HG03457 (cell line): Measurements from ENCODE around the gene RNF121.
A peak's percentile ranks its signal among the peaks of the same experiment; 100 is the strongest.

Source experiments
- ATAC-seq: cut with Tn5 transposase; IDR thresholded peaks from one replicate; pipeline ENCODE4 v1.9.1; 2021; ENCODE audit warnings: moderate number of reproducible peaks; ENCODE audit not compliant: unreplicated experiment

RNF121 gene

GRCh38 chr11:71934213-71934612 is 5.4 kb downstream of the RNF121 start:
- ATAC-seq = no peak

GRCh38 chr11:71935338-71935925 is 6.6 kb downstream of the RNF121 start:
- ATAC-seq = no peak

GRCh38 chr11:71936825-71937224 is 8.0 kb downstream of the RNF121 start:
- ATAC-seq = no peak

- no peak for ATAC-seq
Observed at GRCh38 chr11:71937826-71938225, 9.0 kb downstream of the RNF121 start.

- no peak for ATAC-seq
Observed at GRCh38 chr11:71940561-71941219, 11.8 kb downstream of the RNF121 start.

GRCh38 chr11:71946144-71946571 is 17.3 kb downstream of the RNF121 start:
- ATAC-seq = no peak

- ATAC-seq = no peak
Observed at GRCh38 chr11:71947498-71947897, 18.7 kb downstream of the RNF121 start.

GRCh38 chr11:71948314-71949027 is 19.6 kb downstream of the RNF121 start:
- no peak for ATAC-seq

GRCh38 chr11:71949034-71949433 is 20.2 kb downstream of the RNF121 start:
- no peak for ATAC-seq

- ATAC-seq = no peak
Observed at GRCh38 chr11:71951741-71952310, 23.0 kb downstream of the RNF121 start.

GRCh38 chr11:71955898-71956456 is 27.1 kb downstream of the RNF121 start:
- ATAC-seq = no peak

- peak; percentile 52 for ATAC-seq
Observed at GRCh38 chr11:71962428-71963038, 33.7 kb downstream of the RNF121 start.

- no peak for ATAC-seq
Observed at GRCh38 chr11:71963468-71963867, 34.6 kb downstream of the RNF121 start.

- ATAC-seq = no peak
Observed at GRCh38 chr11:71964641-71965040, 35.8 kb downstream of the RNF121 start.

- no peak for ATAC-seq
Observed at GRCh38 chr11:71971680-71972079, 42.8 kb downstream of the RNF121 start.

GRCh38 chr11:71976551-71976950 is 47.7 kb downstream of the RNF121 start:
- ATAC-seq = no peak

GRCh38 chr11:71977090-71977489 is 48.2 kb downstream of the RNF121 start:
- no peak for ATAC-seq

GRCh38 chr11:71977743-71978418 is 49.0 kb downstream of the RNF121 start:
- ATAC-seq = no peak

GRCh38 chr11:71979094-71979493 is 50.2 kb downstream of the RNF121 start:
- ATAC-seq = no peak

- ATAC-seq = no peak
Observed at GRCh38 chr11:71979602-71980001, 50.8 kb downstream of the RNF121 start.

GRCh38 chr11:71986131-71986530 is 57.3 kb downstream of the RNF121 start:
- no peak for ATAC-seq
